Urinary bladder (tissue), 4 donors: Measurements from ENCODE around the gene TPM2. TPM values are rescaled to one million over a fixed set of nuclear protein-coding genes. Genes with fewer than 3 reads are reported as not detected.

Source experiments
- DNase-seq: peaks from one replicate; pipeline ENCODE4 v3.0.0-alpha.2; 2015; ENCODE audit errors: extremely low spot score
- H3K27ac ChIP-seq: one replicate; pipeline ENCODE4 v1.5.1; 2013; ENCODE audit warnings: low read depth, mild to moderate bottlenecking, moderate library complexity
- H3K36me3 ChIP-seq: one replicate; pipeline ENCODE4 v1.6.1; 2013; ENCODE audit warnings: mild to moderate bottlenecking, moderate library complexity; ENCODE audit not compliant: insufficient read depth
- H3K4me1 ChIP-seq: one replicate; pipeline ENCODE4 v1.6.1; 2013; ENCODE audit warnings: mild to moderate bottlenecking, moderate library complexity; ENCODE audit not compliant: insufficient read depth
- H3K4me3 ChIP-seq: one replicate; pipeline ENCODE4 v1.5.1; 2013; ENCODE audit warnings: low read depth, low read length
- WGBS: extraction: QIAGEN DNeasy Blood & Tissue Kit; methylation state at CpG from one replicate; pipeline ENCODE4 v1.1.7; 2013; 5-methylcytosine and 5-hydroxymethylcytosine counted together
- polyA plus RNA-seq: library from polyadenylated mRNA; stranded (reverse); fragments of 200-250 nt; gene quantifications from one replicate; pipeline ENCODE4 v1.2.3, GENCODE V29; 2013
- total RNA-seq: library from RNA; depleted of rRNA; stranded (reverse); fragments of >200 nt; gene quantifications from one replicate; pipeline ENCODE4 v1.2.3, GENCODE V29; 2014
- donor health status: healthy with polysubstance abuse.
- donor health status: healthy.

The TPM2 gene
- total and polyA plus RNA-seq, 2 donors: 907 to 7,869 TPM

DNA sequence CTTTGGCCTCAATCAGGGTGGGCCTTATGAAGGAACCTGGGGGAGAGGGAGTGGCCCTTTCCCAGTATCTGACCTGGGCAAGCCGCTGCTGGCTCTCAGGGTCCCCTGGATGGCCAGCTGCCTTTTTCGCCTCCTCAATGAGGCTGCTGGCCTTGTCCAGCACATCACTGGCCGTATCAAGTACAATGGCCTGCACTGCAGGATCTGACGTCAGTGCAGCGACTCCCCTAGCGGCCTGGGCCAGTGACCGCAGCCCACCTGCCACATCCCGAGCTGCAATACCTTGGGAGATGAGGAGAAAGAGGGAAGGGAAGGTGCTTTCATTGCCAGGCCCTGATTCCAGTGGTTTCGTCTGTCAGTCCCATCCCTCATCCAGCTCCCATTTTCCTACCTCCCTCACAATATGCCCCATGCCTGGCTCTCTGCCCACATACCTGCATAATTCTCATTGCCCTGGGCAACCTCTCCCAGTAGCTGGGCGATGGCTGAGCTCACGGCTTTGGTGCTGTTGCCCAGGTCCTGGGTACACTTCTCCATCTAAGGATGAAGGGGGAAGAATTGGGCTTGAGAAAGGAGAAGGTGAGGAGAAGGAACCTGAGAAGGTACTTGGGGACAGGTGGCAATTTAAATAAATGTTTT, 23.2 kb upstream of the TPM2 start:
- H3K4me3 ChIP-seq: no peak overlapping the region
- H3K4me1 ChIP-seq: no peaks in the 10 kb centered on the region
- DNase-seq: no peak
- 88% methylated on average over 11 of the region's 11 CpGs for WGBS
- no peak overlapping the region for H3K27ac ChIP-seq
- peaks cover 19% of the 10 kb centered on the region for H3K36me3 ChIP-seq

GRCh38 chr9:35711501-35712428, 22.0 kb upstream of the TPM2 start:
- WGBS: 89% methylated on average over 21 of the region's 21 CpGs
- H3K4me1 ChIP-seq: no peaks in the 10 kb centered on the region
- H3K27ac ChIP-seq: no peak overlapping the region
- no peak overlapping the region for H3K4me3 ChIP-seq
- no peak for DNase-seq
- peaks cover 23% of the 10 kb centered on the region for H3K36me3 ChIP-seq

GRCh38 chr9:35710818-35711500, 21.2 kb upstream of the TPM2 start:
- DNase-seq: no peak
- Histone ChIP-seq H3K4me3 (no peak overlapping the region), H3K4me1 (no peaks in the 10 kb centered on the region), H3K27ac (no peak overlapping the region), H3K36me3 (peaks cover 25% of the 10 kb centered on the region)
- WGBS: 83% methylated on average over 7 of the region's 7 CpGs

DNA sequence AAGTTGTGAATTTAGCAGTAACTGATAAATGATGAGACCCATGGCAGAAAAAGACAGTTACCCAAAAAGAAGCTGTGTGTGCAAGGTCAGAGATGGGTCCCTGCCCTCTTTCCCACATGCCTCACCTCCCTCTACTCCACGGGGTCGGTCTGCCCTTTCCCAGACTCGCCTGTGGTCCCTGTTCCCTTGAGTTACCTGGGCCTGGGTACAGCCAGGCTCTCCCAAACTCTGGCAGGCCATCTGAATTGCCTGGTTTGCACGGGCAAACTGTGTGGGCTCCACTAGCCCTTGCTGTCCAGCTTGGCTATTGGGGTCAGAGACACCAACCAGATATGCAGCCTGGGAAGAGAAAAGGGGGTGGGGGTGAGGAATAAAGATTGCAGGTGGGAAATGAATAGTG, 18.4 kb upstream of the TPM2 start:
- Histone ChIP-seq H3K27ac (no peak overlapping the region), H3K4me3 (no peak overlapping the region), H3K4me1 (no peaks in the 10 kb centered on the region), H3K36me3 (peaks cover 26% of the 10 kb centered on the region)
- DNase-seq: no peak
- WGBS: 96% methylated on average over 4 of the region's 4 CpGs

DNA sequence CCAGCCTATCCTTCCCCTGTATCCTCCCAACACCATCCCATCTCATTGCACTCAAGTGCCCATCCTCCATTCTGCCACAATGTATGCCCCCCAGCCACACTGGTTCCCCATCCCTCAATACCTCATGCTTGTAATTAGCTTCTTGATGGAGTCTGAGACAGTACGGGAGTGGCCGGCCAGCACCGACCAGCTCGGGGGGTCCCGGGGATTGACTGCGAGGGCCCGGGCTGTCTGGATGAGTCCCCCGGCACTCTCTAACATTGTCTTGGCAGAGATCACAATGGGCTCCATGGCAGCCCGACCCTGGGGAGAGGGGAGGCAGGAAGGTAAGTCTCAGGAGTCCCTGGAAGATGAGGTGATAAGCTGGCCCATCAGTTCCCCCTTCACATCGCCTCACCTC, 17.2 kb upstream of the TPM2 start:
- no peak for DNase-seq
- Histone ChIP-seq H3K4me1 (no peaks in the 10 kb centered on the region), H3K36me3 (peaks cover 18% of the 10 kb centered on the region), H3K4me3 (no peak overlapping the region), H3K27ac (no peak overlapping the region)
- 92% methylated on average over 10 of the region's 10 CpGs for WGBS

GRCh38 chr9:35705836-35706430, 16.2 kb upstream of the TPM2 start:
- DNase-seq: no peak
- H3K36me3 ChIP-seq: peaks cover 17% of the 10 kb centered on the region

DNA sequence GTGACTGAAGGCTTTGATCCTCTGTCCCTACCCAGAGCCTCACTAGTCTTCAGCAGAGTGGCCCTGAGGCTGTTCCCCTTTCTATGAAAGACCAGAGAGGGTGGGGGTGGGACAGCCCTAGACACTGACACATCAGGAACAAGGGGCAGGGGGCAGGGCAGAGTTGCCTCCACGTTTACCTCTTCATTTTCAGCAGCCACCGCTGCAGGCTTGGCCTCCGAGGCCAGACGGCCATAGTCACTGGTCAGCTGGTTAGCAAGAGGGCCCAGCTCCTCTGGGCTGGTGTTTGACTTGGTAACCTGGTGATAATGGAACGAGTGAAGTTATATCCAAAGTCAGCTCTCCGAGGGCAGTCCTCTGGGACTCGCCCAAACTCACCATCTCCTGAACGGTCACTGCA, 15.6 kb upstream of the TPM2 start:
- H3K36me3 ChIP-seq: peaks cover 18% of the 10 kb centered on the region

More at GRCh38 chr9:35705836-35706430, 16.2 kb upstream of the TPM2 start:
- H3K4me1 ChIP-seq: no peaks in the 10 kb centered on the region
- H3K4me3 ChIP-seq: no peak overlapping the region
- no peak overlapping the region for H3K27ac ChIP-seq
- 96% methylated on average over 7 of the region's 7 CpGs for WGBS

GRCh38 chr9:35703906-35704672, 14.4 kb upstream of the TPM2 start:
- Histone ChIP-seq H3K36me3 (peaks cover 18% of the 10 kb centered on the region), H3K4me3 (no peak overlapping the region), H3K27ac (no peak overlapping the region), H3K4me1 (no peaks in the 10 kb centered on the region)
- 94% methylated on average over 26 of the region's 26 CpGs for WGBS
- DNase-seq: no peak

More for the DNA sequence above, 15.6 kb upstream of the TPM2 start:
- H3K4me1 ChIP-seq: no peaks in the 10 kb centered on the region
- H3K27ac ChIP-seq: no peak overlapping the region
- no peak for DNase-seq
- 85% methylated on average over 8 of the region's 8 CpGs for WGBS
- no peak overlapping the region for H3K4me3 ChIP-seq

DNA sequence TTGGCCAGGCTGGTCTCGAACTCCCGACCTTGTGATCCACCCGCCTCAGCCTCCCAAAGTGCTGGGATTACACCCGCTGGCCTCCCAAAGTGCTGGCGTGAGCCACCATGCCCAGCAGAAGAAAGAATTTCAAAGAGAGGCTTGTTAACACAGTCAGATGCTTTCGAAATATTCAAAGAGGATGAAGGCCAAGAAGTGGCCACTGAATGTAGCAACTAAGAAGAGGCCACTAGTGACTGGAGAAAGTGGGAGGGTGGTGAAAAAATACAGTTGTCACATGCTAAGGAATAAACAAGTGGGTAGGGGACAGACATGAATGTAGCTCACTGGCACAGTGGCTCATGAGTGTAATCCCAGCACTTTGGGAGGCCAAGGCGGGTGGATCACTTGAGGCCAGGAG, 13.0 kb upstream of the TPM2 start:
- H3K4me3 ChIP-seq: no peak overlapping the region
- WGBS: 95% methylated on average over 7 of the region's 7 CpGs
- no peaks in the 10 kb centered on the region for H3K4me1 ChIP-seq
- no peak for DNase-seq
- H3K36me3 ChIP-seq: peaks cover 18% of the 10 kb centered on the region
- H3K27ac ChIP-seq: no peak overlapping the region

- H3K4me3 ChIP-seq: no peak overlapping the region
- no peaks in the 10 kb centered on the region for H3K4me1 ChIP-seq
- no peak overlapping the region for H3K27ac ChIP-seq
- no peak for DNase-seq
- H3K36me3 ChIP-seq: peaks cover 14% of the 10 kb centered on the region
Observed at GRCh38 chr9:35700942-35701341, 11.2 kb upstream of the TPM2 start.

DNA sequence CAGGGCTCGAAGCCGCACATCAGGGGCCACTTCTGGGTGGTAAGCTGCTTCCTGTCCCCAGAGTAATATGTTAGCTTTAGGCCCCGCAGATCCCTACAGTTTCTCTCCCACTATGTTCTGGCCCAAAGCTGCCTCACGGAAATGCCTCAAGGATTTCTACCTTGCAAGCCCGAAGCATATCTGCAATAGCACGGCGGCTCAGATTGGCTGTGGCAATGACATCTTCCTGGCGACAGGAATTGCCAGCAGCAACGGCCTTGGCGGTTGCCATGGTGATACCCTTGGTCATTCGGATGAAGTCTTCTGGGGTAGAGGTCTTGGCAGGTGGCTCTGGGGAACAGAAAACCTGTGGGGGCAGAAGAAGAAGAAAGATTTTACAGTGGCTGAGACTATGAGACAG, 10.3 kb upstream of the TPM2 start:
- H3K27ac ChIP-seq: no peak overlapping the region
- WGBS: 86% methylated on average over 11 of the region's 11 CpGs
- H3K36me3 ChIP-seq: peaks cover 8% of the 10 kb centered on the region
- H3K4me1 ChIP-seq: no peaks in the 10 kb centered on the region
- H3K4me3 ChIP-seq: no peak overlapping the region
- no peak for DNase-seq

- no peak for DNase-seq
- H3K4me3 ChIP-seq: no peak overlapping the region
- H3K4me1 ChIP-seq: no peaks in the 10 kb centered on the region
- 88% methylated on average over 5 of the region's 5 CpGs for WGBS
- peaks cover 6% of the 10 kb centered on the region for H3K36me3 ChIP-seq
- no peak overlapping the region for H3K27ac ChIP-seq
Observed at GRCh38 chr9:35698231-35698630, 8.5 kb upstream of the TPM2 start.

GRCh38 chr9:35697486-35697885, 7.8 kb upstream of the TPM2 start:
- WGBS: 70% methylated on average over 14 of the region's 14 CpGs
- Histone ChIP-seq H3K4me3 (no peak overlapping the region), H3K27ac (no peak overlapping the region), H3K36me3 (peaks cover 6% of the 10 kb centered on the region), H3K4me1 (no peaks in the 10 kb centered on the region)
- no peak for DNase-seq
